Caki2 (cell line): ENCODE measurements around the gene FES. TPM values are rescaled to one million over a fixed set of nuclear protein-coding genes. Genes with fewer than 3 reads are reported as not detected.

Source experiments
- DNase-seq: peaks from one replicate; pipeline ENCODE4 v3.0.0-alpha.2; 2015; ENCODE audit warnings: low read depth
- in situ Hi-C: cut with HindIII; loops from 2 replicates; pipeline ENCODE4 v1.10.0; 2016; ENCODE audit warnings: low sequenced_read_pairs, low pct_unique_long_range_greater_than_20kb, mixed read lengths
- total RNA-seq: library from RNA; depleted of rRNA; stranded (reverse); fragments of >200 nt; shearing (Covaris generic); gene quantifications from 2 replicates; pipeline ENCODE4 v1.2.3, GENCODE V29; 2014; ENCODE audit warnings: low replicate concordance; rRNA removed

FES gene
- total RNA-seq, 1 experiment from 2014 or later = not detected

GRCh38 chr15:90933301-90933700, 49.0 kb downstream of the FES start:
- no peak for DNase-seq
- in situ Hi-C loops = no loop called here

- in situ Hi-C loops = no loop called here
These were observed 50.1 kb downstream of the FES start for GRCh38 chr15:90934256-90934948.

GRCh38 chr15:90934949-90935751, 50.8 kb downstream of the FES start, which contains the start of gene UNC45A:
TSS of gene UNC45A (plus strand) at chr15:90935285. CDS start at chr15:90935325, 40 bp downstream.
- in situ Hi-C loops = no loop called here
- DNase-seq = peak; percentile 83

More at GRCh38 chr15:90934256-90934948, 50.1 kb downstream of the FES start:
- peak; percentile 71 for DNase-seq

GRCh38 chr15:90936823-90937222, 52.5 kb downstream of the FES start:
- in situ Hi-C loops = no loop called here

GRCh38 chr15:90938261-90938660, 54.0 kb downstream of the FES start:
- in situ Hi-C loops = no loop called here
- no peak for DNase-seq

More at GRCh38 chr15:90936823-90937222, 52.5 kb downstream of the FES start:
- no peak for DNase-seq

- no peak for DNase-seq
These were observed 55.5 kb downstream of the FES start for GRCh38 chr15:90939756-90940155.

GRCh38 chr15:90941038-90941437, 56.7 kb downstream of the FES start:
- in situ Hi-C loops = no loop called here
- no peak for DNase-seq

More at GRCh38 chr15:90939756-90940155, 55.5 kb downstream of the FES start:
- in situ Hi-C loops = no loop called here

GRCh38 chr15:90942354-90943120, 58.2 kb downstream of the FES start:
- in situ Hi-C loops = no loop called here
- no peak for DNase-seq

GRCh38 chr15:90945091-90945490, 60.8 kb downstream of the FES start:
- in situ Hi-C loops = no loop called here

More at GRCh38 chr15:90945091-90945490, 60.8 kb downstream of the FES start:
- DNase-seq = no peak

Other genes starting within 250 kb of the FES start
- gene BLM, start 167.2 kb upstream of the FES start, total RNA-seq = 12.5 and 14.1 TPM in 2 replicates
- 26.1 and 29.7 TPM in 2 replicates for gene FURIN, start 15.9 kb upstream of the FES start, total RNA-seq
- 17.7 and 28.0 TPM in 2 replicates for gene MAN2A2, start 18.8 kb downstream of the FES start, total RNA-seq
- gene HDDC3, start 48.0 kb downstream of the FES start, total RNA-seq = 23.9 and 38.5 TPM in 2 replicates
- gene UNC45A, start 50.8 kb downstream of the FES start, total RNA-seq = 99.4 and 149 TPM in 2 replicates
- gene RCCD1, start 70.4 kb downstream of the FES start, total RNA-seq = 45.0 and 70.4 TPM in 2 replicates
- gene PRC1, start 110.0 kb downstream of the FES start, total RNA-seq = 164 and 189 TPM in 2 replicates
- gene VPS33B, start 138.1 kb downstream of the FES start, total RNA-seq = 22.4 and 44.7 TPM in 2 replicates
- not detected in 2 replicates for gene SV2B, start 215.8 kb downstream of the FES start, total RNA-seq